GM18498 (cell line): ENCODE results near the gene OAT.
A peak's percentile ranks its signal among the peaks of the same experiment; 100 is the strongest.
"Not testable (repeated sequence)": the region's sequence is repeated elsewhere in the genome, so short reads cannot be mapped to it uniquely, and the experiment has no call there.

Experiments used
- ATAC-seq: cut with Tn5 transposase; IDR thresholded peaks from one replicate; pipeline ENCODE4 v1.9.1; 2021; ENCODE audit warnings: mild to moderate bottlenecking, moderate library complexity; ENCODE audit not compliant: unreplicated experiment

The OAT gene

GRCh38 chr10:124447751-124448466, 29.2 kb upstream of the OAT start:
- no peak for ATAC-seq

GRCh38 chr10:124446830-124447750, 28.4 kb upstream of the OAT start:
- ATAC-seq, result no peak

- ATAC-seq, result not testable (repeated sequence)
Observed at GRCh38 chr10:124441694-124442093, 23.0 kb upstream of the OAT start.

- ATAC-seq, result peak; percentile 81
Observed at GRCh38 chr10:124436191-124436638, 17.5 kb upstream of the OAT start.

- not testable (repeated sequence) for ATAC-seq
Observed at GRCh38 chr10:124435683-124436082, 17.0 kb upstream of the OAT start.

- ATAC-seq, result no peak
Observed at GRCh38 chr10:124433461-124433860, 14.7 kb upstream of the OAT start.

GRCh38 chr10:124430077-124430476, 11.4 kb upstream of the OAT start:
- ATAC-seq, result no peak

- no peak for ATAC-seq
Observed at GRCh38 chr10:124429576-124429975, 10.9 kb upstream of the OAT start.

GRCh38 chr10:124428207-124428777, 9.6 kb upstream of the OAT start:
- no peak for ATAC-seq

- no peak for ATAC-seq
Observed at GRCh38 chr10:124425227-124425962, 6.7 kb upstream of the OAT start.

- ATAC-seq, result no peak
Observed at GRCh38 chr10:124423813-124424212, 5.1 kb upstream of the OAT start.

GRCh38 chr10:124422742-124423141, 4.0 kb upstream of the OAT start:
- ATAC-seq, result no peak

GRCh38 chr10:124420254-124420653, 1.5 kb upstream of the OAT start:
- no peak for ATAC-seq

- ATAC-seq, result no peak
Observed at GRCh38 chr10:124419635-124420034, 912 bp upstream of the OAT start.

- ATAC-seq, result peak; percentile 37
Observed at GRCh38 chr10:124417895-124418725, 613 bp downstream of the OAT start.

- ATAC-seq, result no peak
Observed at GRCh38 chr10:124416733-124417132, 2.0 kb downstream of the OAT start.

GRCh38 chr10:124415210-124415609, 3.5 kb downstream of the OAT start:
- ATAC-seq, result no peak

GRCh38 chr10:124414076-124414475, 4.6 kb downstream of the OAT start:
- no peak for ATAC-seq

- no peak for ATAC-seq
Observed at GRCh38 chr10:124409696-124410095, 9.0 kb downstream of the OAT start.

- ATAC-seq, result no peak
Observed at GRCh38 chr10:124408357-124408756, 10.4 kb downstream of the OAT start.
